GM21390 (cell line): ENCODE results near the gene LRIG1.

Source experiments
- ATAC-seq: cut with Tn5 transposase; IDR thresholded peaks from one replicate; pipeline ENCODE4 v1.9.1; 2021; ENCODE audit not compliant: unreplicated experiment

LRIG1 gene

GRCh38 chr3:66404903-66405700, 95.7 kb downstream of the LRIG1 start:
- ATAC-seq = no peak

GRCh38 chr3:66404197-66404596, 96.6 kb downstream of the LRIG1 start:
- ATAC-seq = no peak

- no peak for ATAC-seq
These were observed 97.4 kb downstream of the LRIG1 start for GRCh38 chr3:66403323-66403990.

- ATAC-seq = no peak
These were observed 98.1 kb downstream of the LRIG1 start for GRCh38 chr3:66402596-66403290.

- ATAC-seq = no peak
These were observed 98.9 kb downstream of the LRIG1 start for GRCh38 chr3:66401675-66402491.

GRCh38 chr3:66401157-66401550, 99.7 kb downstream of the LRIG1 start:
- ATAC-seq = no peak

- no peak for ATAC-seq
These were observed 100.2 kb downstream of the LRIG1 start for GRCh38 chr3:66400411-66401156.

GRCh38 chr3:66399529-66400232, 101.1 kb downstream of the LRIG1 start:
- ATAC-seq = no peak

- ATAC-seq = no peak
These were observed 102.4 kb downstream of the LRIG1 start for GRCh38 chr3:66398228-66399025.

- no peak for ATAC-seq
These were observed 103.1 kb downstream of the LRIG1 start for GRCh38 chr3:66397745-66398144.

- no peak for ATAC-seq
These were observed 103.9 kb downstream of the LRIG1 start for GRCh38 chr3:66396888-66397287.

GRCh38 chr3:66396161-66396760, 104.6 kb downstream of the LRIG1 start:
- ATAC-seq = no peak

GRCh38 chr3:66395635-66396034, 105.2 kb downstream of the LRIG1 start:
- ATAC-seq = no peak

- no peak for ATAC-seq
These were observed 106.0 kb downstream of the LRIG1 start for GRCh38 chr3:66394753-66395249.

- peak; percentile 77 for ATAC-seq
These were observed 106.6 kb downstream of the LRIG1 start for GRCh38 chr3:66394019-66394752.

- peak; percentile 19 for ATAC-seq
These were observed 107.4 kb downstream of the LRIG1 start for GRCh38 chr3:66393333-66394005.

- ATAC-seq = no peak
These were observed 107.9 kb downstream of the LRIG1 start for GRCh38 chr3:66392966-66393332.
